Glutamatergic neuron (in vitro differentiated cells): ENCODE data around the gene ZFAND3. TPM values are rescaled to one million over a fixed set of nuclear protein-coding genes. Genes with fewer than 3 reads are reported as not detected.
"Not testable (repeated sequence)": the region's sequence is repeated elsewhere in the genome, so short reads cannot be mapped to it uniquely, and the experiment has no call there.

ENCODE experiments used
- DNase-seq: peaks from one replicate; pipeline ENCODE4 v3.0.0; 2022
- H3K27ac Mint-ChIP-seq: one replicate; pipeline ENCODE4 v1.8.0; 2020; ENCODE audit warnings: mild to moderate bottlenecking, mixed read lengths, inconsistent platforms; ENCODE audit not compliant: unreplicated experiment
- H3K27me3 Mint-ChIP-seq: one replicate; pipeline ENCODE4 v1.8.0; 2020; ENCODE audit warnings: mild to moderate bottlenecking, moderate library complexity, mixed read lengths, inconsistent platforms; ENCODE audit not compliant: unreplicated experiment
- H3K36me3 Mint-ChIP-seq: one replicate; pipeline ENCODE4 v1.8.0; 2020; ENCODE audit warnings: mild to moderate bottlenecking, mixed read lengths, inconsistent platforms; ENCODE audit not compliant: unreplicated experiment
- H3K4me1 Mint-ChIP-seq: one replicate; pipeline ENCODE4 v1.8.0; 2020; ENCODE audit warnings: mild to moderate bottlenecking, low read depth, mixed read lengths, inconsistent platforms; ENCODE audit not compliant: unreplicated experiment
- H3K4me3 Mint-ChIP-seq: one replicate; pipeline ENCODE4 v1.8.0; 2020; ENCODE audit warnings: mild to moderate bottlenecking, mixed read lengths, inconsistent platforms; ENCODE audit not compliant: unreplicated experiment
- H3K9me3 Mint-ChIP-seq: one replicate; pipeline ENCODE4 v1.8.0; 2020; ENCODE audit warnings: mild to moderate bottlenecking, moderate library complexity, mixed read lengths, inconsistent platforms; ENCODE audit not compliant: unreplicated experiment
- total RNA-seq: library from RNA; stranded (reverse); fragmentation: NEBNext Ultra II Directional; extraction: Animal tissue kit (Norgen Biotek cat#: 25700); gene quantifications from one replicate; pipeline ENCODE4 v1.2.1, GENCODE V29; 2021; ENCODE audit not compliant: unreplicated experiment
- TF ChIP-seq, protein P1 (sequence below): fragments of 200-600 bp; sonication (generic); IDR thresholded peaks from one replicate; pipeline ENCODE4 v1.5.0; 2021; ENCODE audit not compliant: partially characterized antibody, unreplicated experiment

ZFAND3 gene
- total RNA-seq, 1 donor from 2014 or later, result 115 TPM

DNA sequence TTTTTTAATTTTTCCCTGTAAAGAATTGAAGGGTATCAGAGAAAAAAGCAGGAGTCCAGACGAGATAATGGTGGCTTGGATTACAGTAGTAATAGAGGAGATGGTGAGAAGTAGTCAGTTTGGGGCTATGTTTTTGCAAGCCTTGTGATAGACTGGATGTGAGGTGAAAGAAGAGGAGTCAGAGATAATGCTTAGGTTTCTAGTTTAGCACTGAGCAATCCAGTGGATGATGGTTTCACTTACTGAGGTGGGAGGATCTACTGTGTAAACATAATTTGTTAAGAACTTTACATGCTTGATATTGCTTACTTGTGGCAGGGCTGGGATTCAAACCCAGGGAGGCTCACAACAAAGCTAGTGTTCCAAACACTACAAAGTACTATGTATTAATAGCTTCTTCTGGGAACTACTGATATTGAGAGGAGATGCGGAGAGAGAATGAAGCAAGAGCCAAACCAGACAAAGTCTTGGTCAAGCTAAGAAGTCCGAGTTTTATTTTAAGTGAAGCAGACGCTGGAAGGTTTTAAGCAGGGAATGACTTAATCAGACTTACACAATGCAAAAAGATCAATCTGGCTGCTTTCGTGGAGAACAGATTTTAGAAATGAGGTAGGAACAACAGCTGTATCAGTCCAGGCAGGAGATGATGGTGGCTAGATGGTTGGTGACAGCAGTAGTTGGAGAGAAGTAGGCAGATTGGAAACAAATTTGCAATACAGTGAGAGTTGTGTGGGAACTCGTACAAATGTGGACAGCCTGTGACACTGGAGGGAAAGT is 58.0 kb downstream of the ZFAND3 start:
- Mint-ChIP-seq H3K9me3 (peaks cover 11% of the 10 kb centered on the region), H3K4me3 (no peak overlapping the region), H3K27ac (no peak overlapping the region), H3K27me3 (no peaks in the 10 kb centered on the region), H3K36me3 (no peaks in the 10 kb centered on the region), H3K4me1 (peaks cover 13% of the 10 kb centered on the region)
- TF ChIP-seq, protein P1, sequence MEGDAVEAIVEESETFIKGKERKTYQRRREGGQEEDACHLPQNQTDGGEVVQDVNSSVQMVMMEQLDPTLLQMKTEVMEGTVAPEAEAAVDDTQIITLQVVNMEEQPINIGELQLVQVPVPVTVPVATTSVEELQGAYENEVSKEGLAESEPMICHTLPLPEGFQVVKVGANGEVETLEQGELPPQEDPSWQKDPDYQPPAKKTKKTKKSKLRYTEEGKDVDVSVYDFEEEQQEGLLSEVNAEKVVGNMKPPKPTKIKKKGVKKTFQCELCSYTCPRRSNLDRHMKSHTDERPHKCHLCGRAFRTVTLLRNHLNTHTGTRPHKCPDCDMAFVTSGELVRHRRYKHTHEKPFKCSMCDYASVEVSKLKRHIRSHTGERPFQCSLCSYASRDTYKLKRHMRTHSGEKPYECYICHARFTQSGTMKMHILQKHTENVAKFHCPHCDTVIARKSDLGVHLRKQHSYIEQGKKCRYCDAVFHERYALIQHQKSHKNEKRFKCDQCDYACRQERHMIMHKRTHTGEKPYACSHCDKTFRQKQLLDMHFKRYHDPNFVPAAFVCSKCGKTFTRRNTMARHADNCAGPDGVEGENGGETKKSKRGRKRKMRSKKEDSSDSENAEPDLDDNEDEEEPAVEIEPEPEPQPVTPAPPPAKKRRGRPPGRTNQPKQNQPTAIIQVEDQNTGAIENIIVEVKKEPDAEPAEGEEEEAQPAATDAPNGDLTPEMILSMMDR, result no peak
- no peak for DNase-seq

DNA sequence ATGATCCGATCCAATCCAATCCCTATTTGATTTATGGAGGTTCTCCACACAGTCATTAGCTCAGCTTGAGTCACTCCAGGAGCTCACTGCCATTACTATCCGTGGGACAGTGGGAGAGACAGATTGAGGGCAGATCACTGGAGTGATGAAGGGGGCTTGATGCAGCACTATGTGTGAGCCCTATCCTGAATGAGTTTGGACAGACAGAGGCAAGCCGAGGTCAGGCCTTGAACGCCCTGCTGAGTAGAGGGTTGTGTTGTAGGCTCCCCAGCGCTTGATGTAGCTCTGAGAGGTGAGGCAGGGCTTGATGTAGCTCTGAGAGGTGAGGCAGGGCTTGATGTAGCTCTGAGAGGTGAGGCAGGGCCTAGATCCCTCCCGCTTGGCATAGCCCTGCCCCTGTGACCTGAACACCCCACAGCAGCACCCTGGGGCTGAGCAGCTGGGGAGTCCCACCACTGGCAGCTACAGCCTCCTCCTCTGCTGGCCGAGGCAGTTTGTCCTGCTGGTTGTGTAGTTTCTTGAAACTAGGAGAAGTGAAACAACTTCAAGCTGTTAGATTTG is 58.7 kb downstream of the ZFAND3 start:
- no peaks in the 10 kb centered on the region for H3K36me3 Mint-ChIP-seq
- TF ChIP-seq, protein P1, result no peak
- no peak overlapping the region for H3K27ac Mint-ChIP-seq
- H3K9me3 Mint-ChIP-seq, result peaks cover 11% of the 10 kb centered on the region
- DNase-seq, result no peak
- H3K4me3 Mint-ChIP-seq, result no peak overlapping the region
- peaks cover 13% of the 10 kb centered on the region for H3K4me1 Mint-ChIP-seq
- no peaks in the 10 kb centered on the region for H3K27me3 Mint-ChIP-seq

DNA sequence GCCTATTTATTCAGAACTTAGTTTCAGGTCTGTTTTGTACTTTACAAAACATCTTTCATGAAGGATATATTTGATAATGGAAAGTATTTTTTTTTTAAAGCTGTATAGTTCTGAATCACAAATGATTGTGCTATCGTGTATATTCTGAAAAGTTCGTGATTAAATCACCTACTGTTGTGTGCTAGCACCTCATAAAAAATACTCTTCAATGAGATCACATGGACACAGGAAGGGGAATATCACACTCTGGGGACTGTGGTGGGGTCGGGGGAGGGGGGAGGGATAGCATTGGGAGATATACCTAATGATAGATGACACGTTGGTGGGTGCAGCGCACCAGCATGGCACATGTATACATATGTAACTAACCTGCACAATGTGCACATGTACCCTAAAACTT is 61.1 kb downstream of the ZFAND3 start:
- H3K27ac Mint-ChIP-seq, H3K36me3 Mint-ChIP-seq, H3K27me3 Mint-ChIP-seq, DNase-seq, H3K9me3 Mint-ChIP-seq, H3K4me3 Mint-ChIP-seq: not testable (repeated sequence)
- H3K4me1 Mint-ChIP-seq, result peaks cover 13% of the 10 kb centered on the region

DNA sequence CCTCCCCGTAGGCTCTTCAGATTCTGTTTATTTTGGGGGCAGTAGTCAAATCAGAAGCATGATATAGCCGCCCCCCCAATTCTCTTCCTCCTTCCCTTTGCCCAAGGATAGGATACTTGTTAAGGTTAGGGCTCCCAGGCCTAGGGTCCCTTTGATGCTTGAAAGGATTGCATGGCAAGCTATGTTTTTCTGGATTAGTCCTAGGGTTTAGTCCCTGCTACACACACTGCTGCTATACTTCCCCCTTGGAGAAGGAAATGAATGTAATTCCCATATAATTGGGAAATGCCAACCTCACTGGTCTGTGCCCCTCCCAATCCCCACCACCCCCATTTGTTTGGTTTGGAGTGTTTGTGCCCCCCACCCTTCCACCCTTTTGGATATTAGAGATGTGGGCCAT is 62.8 kb downstream of the ZFAND3 start:
- H3K27ac Mint-ChIP-seq, result no peak overlapping the region
- peaks cover 11% of the 10 kb centered on the region for H3K4me1 Mint-ChIP-seq
- H3K27me3 Mint-ChIP-seq, result no peaks in the 10 kb centered on the region
- H3K4me3 Mint-ChIP-seq, result no peak overlapping the region
- peaks cover 7% of the 10 kb centered on the region for H3K9me3 Mint-ChIP-seq
- TF ChIP-seq, protein P1, result no peak
- H3K36me3 Mint-ChIP-seq, result no peaks in the 10 kb centered on the region
- no peak for DNase-seq

DNA sequence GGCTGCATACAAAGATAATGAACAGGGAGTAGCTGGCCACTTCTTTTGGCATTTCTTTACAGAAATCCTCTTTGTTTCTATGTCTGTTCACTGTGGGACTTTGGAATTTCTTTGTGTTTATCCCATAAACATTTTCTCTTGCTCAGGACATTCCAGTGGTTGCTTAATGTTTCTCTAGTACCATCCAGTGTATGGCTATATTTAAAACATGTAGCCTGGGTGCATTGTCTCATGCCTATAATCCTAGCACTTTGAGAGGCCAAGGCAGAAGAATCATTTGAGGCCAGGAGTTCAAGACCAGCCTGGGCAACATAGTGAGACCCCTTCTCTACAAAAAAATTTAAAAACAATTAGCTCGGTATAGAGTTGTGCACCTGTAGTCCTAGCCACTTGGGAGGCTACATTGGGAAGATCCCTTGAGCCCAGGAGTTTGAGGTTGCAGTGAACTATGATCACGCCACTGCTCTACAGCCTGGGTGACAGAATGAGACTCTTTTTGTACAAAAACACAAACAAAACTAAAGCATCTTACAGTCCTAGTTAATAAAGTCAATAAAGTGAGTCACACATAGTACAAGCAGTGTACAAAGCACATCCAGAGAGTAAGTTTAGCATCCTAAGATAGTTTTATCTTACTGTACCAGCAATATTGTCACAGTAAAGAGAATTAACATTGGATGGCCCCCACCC is 63.3 kb downstream of the ZFAND3 start:
- peaks cover 2% of the 10 kb centered on the region for H3K9me3 Mint-ChIP-seq
- no peak overlapping the region for H3K4me3 Mint-ChIP-seq
- TF ChIP-seq, protein P1, result no peak
- peaks cover 6% of the 10 kb centered on the region for H3K4me1 Mint-ChIP-seq
- H3K36me3 Mint-ChIP-seq, result no peaks in the 10 kb centered on the region
- H3K27ac Mint-ChIP-seq, result no peak overlapping the region
- no peaks in the 10 kb centered on the region for H3K27me3 Mint-ChIP-seq
- no peak for DNase-seq
